GM06990 (cell line): ENCODE data around the gene IRAK1BP1.
"Not testable (repeated sequence)": the region's sequence is repeated elsewhere in the genome, so short reads cannot be mapped to it uniquely, and the experiment has no call there.

ENCODE experiments used
- DNase-seq: peaks from one replicate; pipeline ENCODE4 v3.0.0-alpha.2; 2011; ENCODE audit not compliant: insufficient read length; ENCODE audit errors: extremely low read depth
- H3K27me3 ChIP-seq: replicated peaks from 2 replicates; pipeline ENCODE4 v1.6.0; 2011; ENCODE audit warnings: low read length; ENCODE audit not compliant: control insufficient read depth, insufficient read depth
- H3K36me3 ChIP-seq: 2 replicates; pipeline ENCODE4 v1.5.1; 2011; ENCODE audit warnings: low read length; ENCODE audit not compliant: control insufficient read depth, insufficient read depth
- H3K4me3 ChIP-seq: replicated peaks from 2 replicates; pipeline ENCODE4 v1.5.1; 2011; ENCODE audit warnings: low read depth, mild to moderate bottlenecking, control low read depth, low read length
- TF ChIP-seq, protein P1 (sequence below): IDR thresholded peaks from 2 replicates; pipeline ENCODE4 v1.5.1; 2011; ENCODE audit warnings: low read length, control low read depth, mild to moderate bottlenecking, inconsistent platforms; ENCODE audit not compliant: insufficient read depth, poor library complexity, severe bottlenecking

Gene IRAK1BP1

GRCh38 chr6:78911218-78911940 is 44.0 kb downstream of the IRAK1BP1 start:
- Histone ChIP-seq H3K27me3 (no peaks in the 10 kb centered on the region), H3K4me3 (no peak overlapping the region), H3K36me3 (no peaks in the 10 kb centered on the region)
- no peak for DNase-seq
- TF ChIP-seq, protein P1, sequence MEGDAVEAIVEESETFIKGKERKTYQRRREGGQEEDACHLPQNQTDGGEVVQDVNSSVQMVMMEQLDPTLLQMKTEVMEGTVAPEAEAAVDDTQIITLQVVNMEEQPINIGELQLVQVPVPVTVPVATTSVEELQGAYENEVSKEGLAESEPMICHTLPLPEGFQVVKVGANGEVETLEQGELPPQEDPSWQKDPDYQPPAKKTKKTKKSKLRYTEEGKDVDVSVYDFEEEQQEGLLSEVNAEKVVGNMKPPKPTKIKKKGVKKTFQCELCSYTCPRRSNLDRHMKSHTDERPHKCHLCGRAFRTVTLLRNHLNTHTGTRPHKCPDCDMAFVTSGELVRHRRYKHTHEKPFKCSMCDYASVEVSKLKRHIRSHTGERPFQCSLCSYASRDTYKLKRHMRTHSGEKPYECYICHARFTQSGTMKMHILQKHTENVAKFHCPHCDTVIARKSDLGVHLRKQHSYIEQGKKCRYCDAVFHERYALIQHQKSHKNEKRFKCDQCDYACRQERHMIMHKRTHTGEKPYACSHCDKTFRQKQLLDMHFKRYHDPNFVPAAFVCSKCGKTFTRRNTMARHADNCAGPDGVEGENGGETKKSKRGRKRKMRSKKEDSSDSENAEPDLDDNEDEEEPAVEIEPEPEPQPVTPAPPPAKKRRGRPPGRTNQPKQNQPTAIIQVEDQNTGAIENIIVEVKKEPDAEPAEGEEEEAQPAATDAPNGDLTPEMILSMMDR, result no peak

- no peaks in the 10 kb centered on the region for H3K27me3 ChIP-seq
- no peaks in the 10 kb centered on the region for H3K36me3 ChIP-seq
- H3K4me3 ChIP-seq, result no peak overlapping the region
- TF ChIP-seq, protein P1, result no peak
- no peak for DNase-seq
Observed at GRCh38 chr6:78916411-78916810, 49.1 kb downstream of the IRAK1BP1 start.

DNA sequence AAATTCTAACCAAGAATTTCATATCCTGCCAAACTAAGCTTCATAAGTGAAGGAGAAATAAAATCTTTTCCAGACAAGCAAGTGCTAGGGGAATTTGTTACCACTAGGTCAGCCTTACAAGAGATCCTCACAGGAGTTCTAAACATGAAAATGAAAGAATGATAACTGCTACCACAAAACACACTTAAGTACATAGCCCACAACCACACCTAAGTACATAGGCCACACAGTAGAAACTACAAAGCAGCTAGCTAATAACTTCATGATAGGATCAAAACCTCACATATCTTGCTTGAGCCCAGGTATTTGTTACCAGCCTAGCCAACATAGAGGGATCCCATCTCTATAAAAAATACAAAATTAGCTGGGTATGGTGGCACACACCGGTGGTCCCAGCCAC is 50.4 kb downstream of the IRAK1BP1 start:
- no peak overlapping the region for H3K4me3 ChIP-seq
- no peak for DNase-seq
- H3K27me3 ChIP-seq, result no peaks in the 10 kb centered on the region
- H3K36me3 ChIP-seq, result no peaks in the 10 kb centered on the region
- TF ChIP-seq, protein P1, result no peak

DNA sequence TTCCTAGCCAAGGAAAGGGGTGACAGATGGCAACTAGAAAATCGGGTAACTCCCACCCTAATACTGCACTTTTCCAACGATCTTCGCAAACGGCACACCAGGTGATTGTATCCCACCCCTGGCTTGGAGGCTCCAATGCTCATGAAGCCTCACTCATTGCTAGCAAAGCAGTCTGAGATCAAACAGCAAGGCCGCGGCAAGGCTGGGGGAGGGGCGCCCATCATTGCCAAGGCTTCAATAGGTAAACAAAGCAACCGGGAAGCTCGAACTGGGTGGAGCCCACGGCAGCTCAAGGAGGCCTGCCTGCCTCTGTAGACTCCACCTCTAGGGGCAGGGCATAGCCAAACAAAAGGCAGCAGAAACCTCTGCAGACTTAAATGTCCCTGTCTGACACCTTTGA is 53.8 kb downstream of the IRAK1BP1 start:
- not testable (repeated sequence) for H3K36me3 ChIP-seq, DNase-seq, H3K4me3 ChIP-seq, H3K27me3 ChIP-seq

DNA sequence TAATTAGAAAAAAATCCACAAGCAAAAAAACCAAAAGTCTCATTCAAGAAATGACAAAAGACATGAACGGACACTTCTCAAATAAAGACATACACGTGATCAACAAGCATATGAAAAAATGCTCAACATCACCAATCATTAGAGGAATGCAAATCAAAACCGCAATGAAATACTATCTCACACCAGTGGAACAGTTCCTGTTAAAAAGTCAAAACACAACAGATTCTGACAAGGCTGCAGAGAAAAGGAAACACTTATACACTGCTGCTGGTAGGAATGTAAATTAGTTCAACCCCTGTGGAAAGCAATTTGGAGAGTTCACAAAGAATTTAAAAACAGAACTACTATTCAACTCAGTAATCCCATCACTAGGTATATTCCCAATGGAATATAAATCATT is 58.0 kb downstream of the IRAK1BP1 start:
- no peaks in the 10 kb centered on the region for H3K27me3 ChIP-seq
- no peak for DNase-seq
- H3K36me3 ChIP-seq, result no peaks in the 10 kb centered on the region
- no peak overlapping the region for H3K4me3 ChIP-seq
- TF ChIP-seq, protein P1, result no peak

DNA sequence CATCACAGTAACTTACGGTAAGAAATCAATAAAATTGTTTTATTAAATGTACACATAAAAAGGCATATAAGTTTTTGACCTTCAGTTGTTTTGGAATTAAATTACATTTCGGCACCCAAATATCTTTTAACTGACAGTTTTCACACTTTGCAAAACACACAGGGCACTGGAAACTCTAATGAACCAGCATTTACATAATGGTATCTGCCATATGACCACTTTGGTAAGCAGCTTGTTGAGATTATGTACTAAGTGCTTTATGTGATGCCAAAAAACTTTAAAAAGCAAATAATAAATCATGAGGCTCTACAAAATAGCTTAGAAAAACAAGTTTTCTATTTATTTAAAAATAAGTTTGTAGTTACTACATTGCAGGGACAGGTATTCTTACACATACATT is 68.2 kb downstream of the IRAK1BP1 start:
- TF ChIP-seq, protein P1, result no peak
- H3K27me3 ChIP-seq, result no peaks in the 10 kb centered on the region
- no peak overlapping the region for H3K4me3 ChIP-seq

More for the DNA sequence above, 68.2 kb downstream of the IRAK1BP1 start:
- no peaks in the 10 kb centered on the region for H3K36me3 ChIP-seq
- DNase-seq, result no peak
